ENCODE results near the gene CAMKK1.

DNA sequence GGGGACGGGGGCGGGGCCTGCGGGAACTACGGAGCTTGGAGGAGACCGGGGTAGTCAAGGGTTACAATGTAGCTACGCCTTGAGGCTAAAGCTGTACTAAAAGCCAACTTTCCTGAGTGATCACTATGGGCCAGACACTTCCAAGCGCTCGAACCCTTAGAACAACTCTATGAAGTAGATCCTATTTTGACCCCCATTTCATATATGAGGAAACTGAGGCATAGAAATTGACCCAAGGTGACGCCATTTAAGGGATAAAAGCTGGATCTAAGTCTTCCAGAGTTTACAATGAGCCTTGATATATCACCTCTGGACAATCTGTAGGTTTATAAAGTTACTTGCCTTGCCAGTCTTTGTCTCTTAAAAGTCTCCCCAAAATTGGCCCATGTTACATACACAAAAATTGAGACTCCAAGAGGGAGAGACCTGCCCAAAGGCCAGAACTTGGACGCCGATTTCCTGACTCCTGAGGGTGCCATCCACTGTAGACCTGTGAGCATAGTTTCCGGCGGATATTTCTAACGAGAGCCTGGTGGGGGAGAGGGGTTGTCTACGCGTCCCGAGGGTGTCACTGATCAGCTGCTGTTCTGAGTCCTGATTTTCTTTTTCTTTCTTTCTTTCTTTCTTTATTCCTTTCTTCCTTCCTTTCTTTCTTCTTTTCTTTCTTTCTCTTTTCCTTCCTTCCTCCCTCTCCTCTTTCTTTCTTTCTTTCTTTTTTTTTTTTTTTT is 46.3 kb downstream of the CAMKK1 start:
- no peak for TF ChIP-seq ZFP3 (CRISPR knock-in tag; IDR thresholded peaks at IDR 0.05)
- TF ChIP-seq, protein P1, sequence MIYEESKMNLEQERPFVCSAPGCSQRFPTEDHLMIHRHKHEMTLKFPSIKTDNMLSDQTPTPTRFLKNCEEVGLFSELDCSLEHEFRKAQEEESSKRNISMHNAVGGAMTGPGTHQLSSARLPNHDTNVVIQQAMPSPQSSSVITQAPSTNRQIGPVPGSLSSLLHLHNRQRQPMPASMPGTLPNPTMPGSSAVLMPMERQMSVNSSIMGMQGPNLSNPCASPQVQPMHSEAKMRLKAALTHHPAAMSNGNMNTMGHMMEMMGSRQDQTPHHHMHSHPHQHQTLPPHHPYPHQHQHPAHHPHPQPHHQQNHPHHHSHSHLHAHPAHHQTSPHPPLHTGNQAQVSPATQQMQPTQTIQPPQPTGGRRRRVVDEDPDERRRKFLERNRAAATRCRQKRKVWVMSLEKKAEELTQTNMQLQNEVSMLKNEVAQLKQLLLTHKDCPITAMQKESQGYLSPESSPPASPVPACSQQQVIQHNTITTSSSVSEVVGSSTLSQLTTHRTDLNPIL (CRISPR knock-in tag; IDR thresholded peaks at IDR 0.05; ENCODE audit: low read depth), result no peak
